Measurements from ENCODE around the gene TMEM132D.

GRCh38 chr12:129052373-129052772 lies 851.5 kb downstream of the TMEM132D start:
- TF ChIP-seq, protein P1, sequence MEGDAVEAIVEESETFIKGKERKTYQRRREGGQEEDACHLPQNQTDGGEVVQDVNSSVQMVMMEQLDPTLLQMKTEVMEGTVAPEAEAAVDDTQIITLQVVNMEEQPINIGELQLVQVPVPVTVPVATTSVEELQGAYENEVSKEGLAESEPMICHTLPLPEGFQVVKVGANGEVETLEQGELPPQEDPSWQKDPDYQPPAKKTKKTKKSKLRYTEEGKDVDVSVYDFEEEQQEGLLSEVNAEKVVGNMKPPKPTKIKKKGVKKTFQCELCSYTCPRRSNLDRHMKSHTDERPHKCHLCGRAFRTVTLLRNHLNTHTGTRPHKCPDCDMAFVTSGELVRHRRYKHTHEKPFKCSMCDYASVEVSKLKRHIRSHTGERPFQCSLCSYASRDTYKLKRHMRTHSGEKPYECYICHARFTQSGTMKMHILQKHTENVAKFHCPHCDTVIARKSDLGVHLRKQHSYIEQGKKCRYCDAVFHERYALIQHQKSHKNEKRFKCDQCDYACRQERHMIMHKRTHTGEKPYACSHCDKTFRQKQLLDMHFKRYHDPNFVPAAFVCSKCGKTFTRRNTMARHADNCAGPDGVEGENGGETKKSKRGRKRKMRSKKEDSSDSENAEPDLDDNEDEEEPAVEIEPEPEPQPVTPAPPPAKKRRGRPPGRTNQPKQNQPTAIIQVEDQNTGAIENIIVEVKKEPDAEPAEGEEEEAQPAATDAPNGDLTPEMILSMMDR (IDR thresholded peaks at IDR 0.05; ENCODE audit: low read depth, low read length): no peak
- no peak for TF ChIP-seq POLR2A (IDR thresholded peaks at IDR 0.05; ENCODE audit: extremely low read depth, insufficient read length)
